K562 (cell line): ENCODE measurements around the gene MTHFSD. TPM values are rescaled to one million over a fixed set of nuclear protein-coding genes. Genes with fewer than 3 reads are reported as not detected.

Experiments used
- ATAC-seq: fragments of 200-7000 bp; cut with Tn5 transposase; 3 replicates; pipeline ENCODE4 v1.9.1; 2020; ENCODE audit warnings: moderate library complexity
- BruUV-seq: library from RNA; stranded (reverse); fragments of 400-500 nt; replicated peaks from 2 replicates; lab custom pipeline; 2021; lab: Mats Ljungman, UMichigan
- CTCF ChIA-PET: fragments of 300-600 bp; formaldehyde crosslinking; extraction: SDS; loops from one replicate; lab custom pipeline; 2021; ENCODE audit warnings: low intra/inter-chr PET ratio; lab: Yijun Ruan, JAX
- POLR2A ChIA-PET: fragments of 300-600, 350-650 bp; sonication (Branson Sonifier 250); formaldehyde crosslinking; extraction: SDS; loops from one replicate; lab custom pipeline; 2021; ENCODE audit warnings: antibody characterized with exemption, inconsistent platforms; lab: Yijun Ruan, JAX
- DNase-seq, 4 experiments: peaks; one replicate each; pipeline versions ENCODE4 v3.0.0 to v3.0.0-alpha.2; 2011 to 2018; ENCODE audit warnings: low spot score in 3 of 4, mixed read lengths in 3 of 4; ENCODE audit errors: extremely low read depth in 1 of 4
- FAIRE-seq: peaks from 2 replicates; lab custom pipeline; 2011; peaks lifted over from hg19 to GRCh38; lab: Jason Lieb, UNC
- H2AFZ ChIP-seq: 2 replicates; pipeline ENCODE4 v1.6.0; 2011; ENCODE audit warnings: low read depth, low read length, control low read depth, inconsistent platforms
- H3K27ac ChIP-seq: fragments of 200-600 bp; 3 replicates; pipeline ENCODE4 v1.8.0; 2011; ENCODE audit warnings: low read depth, mild to moderate bottlenecking, control low read depth, inconsistent platforms, low read length, moderate library complexity, mixed read lengths; ENCODE audit errors: extremely low read depth
- H3K27me3 ChIP-seq, 2 experiments: fragments of 300-600 bp in 1 of 2; 2 replicates in 1 of 2; 3 replicates in 1 of 2; pipeline versions ENCODE4 v1.6.0 to v1.8.0; 2011; ENCODE audit warnings: inconsistent platforms in 2 of 2, low read length in 2 of 2, mild to moderate bottlenecking in 1 of 2, mixed read lengths in 1 of 2, moderate library complexity in 1 of 2; ENCODE audit not compliant: control insufficient read depth in 2 of 2, insufficient read depth in 2 of 2
- H3K36me3 ChIP-seq: fragments of 300-600 bp; 3 replicates; pipeline ENCODE4 v1.8.0; 2011; ENCODE audit warnings: mild to moderate bottlenecking, low read length, inconsistent platforms; ENCODE audit not compliant: control insufficient read depth, insufficient read depth
- H3K4me1 ChIP-seq, 2 experiments: fragments of 200-600 bp in 1 of 2; replicated peaks in 1 of 2; 2 replicates in 1 of 2; 3 replicates in 1 of 2; pipeline versions ENCODE4 v1.5.1 to v1.8.0; 2011; ENCODE audit warnings: inconsistent platforms in 2 of 2, low read length in 2 of 2, mild to moderate bottlenecking in 1 of 2, mixed read lengths in 1 of 2, moderate library complexity in 1 of 2; ENCODE audit not compliant: control insufficient read depth in 2 of 2, insufficient read depth in 2 of 2
- H3K4me2 ChIP-seq: 2 replicates; pipeline ENCODE4 v1.6.1; 2011; ENCODE audit warnings: low read length, control low read depth, inconsistent platforms, mixed read lengths; ENCODE audit not compliant: insufficient read depth
- H3K4me3 ChIP-seq: fragments of 200-600 bp; sonication (generic), shearing (Covaris generic); 2 replicates; pipeline ENCODE4 v1.5.1; 2016; ENCODE audit warnings: control low read depth, inconsistent platforms
- H3K79me2 ChIP-seq: fragments of 200-600 bp; 3 replicates; pipeline ENCODE4 v1.8.0; 2011; ENCODE audit warnings: low read length, inconsistent platforms; ENCODE audit not compliant: control insufficient read depth, insufficient read depth
- H3K9ac ChIP-seq, 2 experiments: 2 replicates each; pipeline versions ENCODE4 v1.6.0 to v1.6.1; 2011; ENCODE audit warnings: low read depth in 2 of 2, low read length in 2 of 2, control low read depth in 1 of 2, inconsistent platforms in 1 of 2, mild to moderate bottlenecking in 1 of 2, mixed read lengths in 1 of 2; ENCODE audit not compliant: insufficient read depth in 1 of 2
- H3K9me1 ChIP-seq: one replicate; pipeline ENCODE4 v1.6.0; 2011; ENCODE audit warnings: inconsistent platforms, mild to moderate bottlenecking, low read length, moderate library complexity; ENCODE audit not compliant: control insufficient read depth, insufficient read depth
- H3K9me3 ChIP-seq: replicated peaks from 2 replicates; pipeline ENCODE4 v1.5.1; 2011; ENCODE audit warnings: low read depth, low read length, inconsistent platforms; ENCODE audit not compliant: control insufficient read depth, insufficient read depth
- H4K20me1 ChIP-seq: replicated peaks from 2 replicates; pipeline ENCODE4 v1.6.1; 2011; ENCODE audit warnings: low read length, inconsistent platforms, mixed read lengths; ENCODE audit not compliant: control insufficient read depth, insufficient read depth
- CEBPZ ChIP-seq: fragments of 150-350 bp; IDR thresholded peaks from 2 replicates; pipeline ENCODE4 v1.6.1; 2014; ENCODE audit warnings: low read depth, mild to moderate bottlenecking, low read length, borderline replicate concordance
- EHMT2 ChIP-seq: fragments of 450-650 bp; IDR thresholded peaks from 2 replicates; pipeline ENCODE4 v1.6.1; 2018; ENCODE audit warnings: antibody characterized with exemption
- ERF ChIP-seq: fragments of 450-650 bp; formaldehyde crosslinking; IDR thresholded peaks from 2 replicates; pipeline ENCODE4 v1.4.0; 2020; ENCODE audit warnings: mild to moderate bottlenecking, mixed read lengths
- KLF10 ChIP-seq: fragments of 250-450 bp; sonication (Bioruptor Pico); IDR thresholded peaks from 2 replicates; pipeline ENCODE4 v1.6.1; 2021; ENCODE audit warnings: matching md5 sums
- MXD1 ChIP-seq: fragments of 250-450 bp; sonication (Bioruptor Pico); IDR thresholded peaks from 2 replicates; pipeline ENCODE4 v1.8.0; 2021; ENCODE audit warnings: borderline replicate concordance, mild to moderate bottlenecking, moderate library complexity; ENCODE audit not compliant: poor library complexity, severe bottlenecking
- ZNF511 ChIP-seq: sonication (generic); formaldehyde crosslinking; IDR thresholded peaks from 2 replicates; pipeline ENCODE4 v1.8.0; 2022; ENCODE audit warnings: mild to moderate bottlenecking, missing genetic modification reagents
- WGBS: fragments of 100-300 bp; shearing (Covaris generic); methylation state at CpG from one replicate; pipeline ENCODE4 v1.1.6; 2016; ENCODE audit warnings: low coverage, mixed read lengths; ENCODE audit not compliant: insufficient coverage; ENCODE audit errors: missing lambda C conversion rate; 5-methylcytosine and 5-hydroxymethylcytosine counted together
- in situ Hi-C: fragments of 300-500 bp; cut with MboI; formaldehyde crosslinking; loops from 4 replicates; pipeline ENCODE4 v1.15.0; 2018; ENCODE audit warnings: inconsistent platforms, mixed read lengths
- intact Hi-C: fragments of 100-400 bp; cut with micrococcal nuclease; formaldehyde crosslinking; loops from 2 replicates; pipeline ENCODE4 v1.14.2; 2022
- polyA plus RNA-seq, 8 experiments: library from polyadenylated mRNA; depleted of rRNA in 4 of 8; stranded (reverse) in 5 of 8; unstranded in 3 of 8; fragments of >200 nt; fragmentation: Nextera tagmentation in 2 of 8; fragmentation: Illumina TruSeq in 1 of 8; extraction: Ambion mirVana in 2 of 8; extraction: Trizol in 1 of 8; gene quantifications; 2 replicates each; pipeline versions ENCODE4 v1.2.1 to v1.2.3, GENCODE V29; 2011 to 2014; ENCODE audit warnings: inconsistent platforms in 1 of 8, missing spikeins in 1 of 8
- total RNA-seq, 7 experiments: library from RNA; depleted of rRNA in 6 of 7; stranded (reverse); fragments of >200 nt in 6 of 7; fragmentation: Illumina TruSeq in 2 of 7; extraction: Trizol in 2 of 7; gene quantifications; 2 replicates each; pipeline versions ENCODE4 v1.2.1 to v1.2.3, GENCODE V29; 2011 to 2021; ENCODE audit warnings: low replicate concordance in 1 of 7

The MTHFSD gene
- total and polyA plus RNA-seq, 9 of the 15 experiments (the other 6 are each of a cell fraction or from before 2014, with no cell fraction given), result 3.2 to 20.2 (median 12.0) TPM

GRCh38 chr16:86587487-86587886, 32.5 kb upstream of the MTHFSD start:
- intact Hi-C loops, result no loop called here

More at GRCh38 chr16:86587487-86587886, 32.5 kb upstream of the MTHFSD start:
- Histone ChIP-seq H3K4me1 (no peaks in the 10 kb centered on the region), H3K4me2 (no peak overlapping the region), H3K9me3 (no peaks in the 10 kb centered on the region), H3K4me3 (no peak overlapping the region), H3K79me2 (no peaks in the 10 kb centered on the region), H3K27me3 (peaks cover 4 to 14% of the 10 kb centered on the region in 2 experiments; a peak in 3 of 5 replicates), H3K9me1 (peaks cover 5% of the 10 kb centered on the region), H3K36me3 (no peaks in the 10 kb centered on the region), H3K27ac (no peak overlapping the region), H2AFZ (no peak overlapping the region), H4K20me1 (0 out of 2 replicates have a peak, but pooled peaks cover 4% of the 10 kb centered on the region), H3K9ac (no peak overlapping the region)
- WGBS, result 5% methylated on average over 3 of the region's 3 CpGs
- in situ Hi-C loops, result no loop called here
- TF ChIP-seq MXD1 (CRISPR knock-in tag) (no peak), CEBPZ (no peak), KLF10 (CRISPR knock-in tag) (no peak), ZNF511 (CRISPR knock-in tag) (no peak), ERF (CRISPR knock-in tag) (no peak), EHMT2 (no peak)
- DNase-seq (no peak), ATAC-seq (no peak), FAIRE-seq (no peak)
- ChIA-PET POLR2A (no interaction called here), CTCF (no interaction called here)
- no TSS peak for BruUV-seq
